K562 (cell line): ENCODE data around the gene INO80E. TPM values are rescaled to one million over a fixed set of nuclear protein-coding genes. Genes with fewer than 3 reads are reported as not detected.
A peak's percentile ranks its signal among the peaks of the same experiment; 100 is the strongest.

Experiments used
- BCL6 ChIP-seq: fragments of 250-450 bp; sonication (Bioruptor Pico); IDR thresholded peaks from 2 replicates; pipeline ENCODE4 v1.4.0; 2020
- EP300 ChIP-seq: IDR thresholded peaks from 2 replicates; pipeline ENCODE4 v1.6.1; 2012; ENCODE audit warnings: low read length, improper control_type of control experiment
- GABPB2 ChIP-seq: fragments of 250-450 bp; sonication (Bioruptor Pico); conservative IDR thresholded peaks from 2 replicates; pipeline ENCODE4 v1.5.1; 2021; ENCODE audit warnings: mild to moderate bottlenecking
- HDAC8 ChIP-seq: fragments of 450-650 bp; IDR thresholded peaks from 2 replicates; pipeline ENCODE4 v1.6.1; 2016; ENCODE audit warnings: mild to moderate bottlenecking, missing genetic modification characterization, moderate library complexity, missing compliant biosample characterization
- KAT8 ChIP-seq: fragments of 450-650 bp; IDR thresholded peaks from 2 replicates; pipeline ENCODE4 v1.6.1; 2016; ENCODE audit warnings: low read depth, mild to moderate bottlenecking
- MECOM ChIP-seq: fragments of 250-450 bp; sonication (Bioruptor Pico); IDR thresholded peaks from 2 replicates; pipeline ENCODE4 v1.8.0; 2022; ENCODE audit warnings: inconsistent platforms
- NCOA2 ChIP-seq, 2 experiments: fragments of 450-650 bp; IDR thresholded peaks; 2 replicates each; pipeline ENCODE4 v1.6.1; 2018; ENCODE audit warnings: mild to moderate bottlenecking in 2 of 2, moderate library complexity in 1 of 2; ENCODE audit not compliant: partially characterized antibody in 2 of 2
- NCOR1 ChIP-seq: fragments of 450-650 bp; IDR thresholded peaks from 2 replicates; pipeline ENCODE4 v1.6.1; 2016; ENCODE audit warnings: mild to moderate bottlenecking, moderate library complexity
- NR2F6 ChIP-seq: fragments of 450-650 bp; formaldehyde crosslinking; IDR thresholded peaks from 2 replicates; pipeline ENCODE4 v1.4.0; 2020; ENCODE audit warnings: mild to moderate bottlenecking
- RHOXF2B ChIP-seq: fragments of 250-450 bp; sonication (Bioruptor Pico); conservative IDR thresholded peaks from 2 replicates; pipeline ENCODE4 v1.5.1; 2021
- SMAD1 ChIP-seq: fragments of 150-350 bp; IDR thresholded peaks from 2 replicates; pipeline ENCODE4 v1.6.1; 2014; ENCODE audit warnings: low read length, low read depth; ENCODE audit not compliant: partially characterized antibody
- ZC3H4 ChIP-seq: sonication (generic); formaldehyde crosslinking; IDR thresholded peaks from 2 replicates; pipeline ENCODE4 v1.9.0; 2021; ENCODE audit warnings: missing genetic modification reagents, borderline replicate concordance
- ZNF384 ChIP-seq: IDR thresholded peaks from 2 replicates; pipeline ENCODE4 v1.6.1; 2012; ENCODE audit warnings: low read depth, low read length, improper control_type of control experiment
- ZNF764 ChIP-seq: fragments of 250-450 bp; sonication (Bioruptor Pico); IDR thresholded peaks from 2 replicates; pipeline ENCODE4 v1.4.0; 2020; ENCODE audit warnings: low read depth, mild to moderate bottlenecking, moderate library complexity
- ZNF778 ChIP-seq: fragments of 450-650 bp; formaldehyde crosslinking; IDR thresholded peaks from 2 replicates; pipeline ENCODE4 v1.4.0; 2020; ENCODE audit warnings: mild to moderate bottlenecking, moderate library complexity
- polyA plus RNA-seq, 8 experiments: library from polyadenylated mRNA; depleted of rRNA in 4 of 8; stranded (reverse) in 5 of 8; unstranded in 3 of 8; fragments of >200 nt; fragmentation: Nextera tagmentation in 2 of 8; fragmentation: Illumina TruSeq in 1 of 8; extraction: Ambion mirVana in 2 of 8; extraction: Trizol in 1 of 8; gene quantifications; 2 replicates each; pipeline versions ENCODE4 v1.2.1 to v1.2.3, GENCODE V29; 2011 to 2014; ENCODE audit warnings: inconsistent platforms in 1 of 8, missing spikeins in 1 of 8
- total RNA-seq, 7 experiments: library from RNA; depleted of rRNA in 6 of 7; stranded (reverse); fragments of >200 nt in 6 of 7; fragmentation: Illumina TruSeq in 2 of 7; extraction: Trizol in 2 of 7; gene quantifications; 2 replicates each; pipeline versions ENCODE4 v1.2.1 to v1.2.3, GENCODE V29; 2011 to 2021; ENCODE audit warnings: low replicate concordance in 1 of 7
- TF ChIP-seq, protein P1 (sequence below): fragments of 200-800 bp; sonication (Bioruptor generic); IDR thresholded peaks from 2 replicates; pipeline ENCODE4 v1.6.1; 2017; ENCODE audit warnings: missing genetic modification characterization, missing compliant biosample characterization
- TF ChIP-seq, protein P2 (sequence below): sonication (generic); formaldehyde crosslinking; IDR thresholded peaks from 2 replicates; pipeline ENCODE4 v1.8.1; 2023; ENCODE audit warnings: mild to moderate bottlenecking, missing genetic modification reagents
- TF ChIP-seq, protein P3 (sequence below), 2 experiments: fragments of 200-800 bp in 1 of 2; sonication (Bioruptor generic) in 1 of 2; sonication (generic) in 1 of 2; formaldehyde crosslinking in 1 of 2; IDR thresholded peaks in 1 of 2; conservative IDR thresholded peaks in 1 of 2; 2 replicates each; pipeline versions ENCODE4 v1.5.0 to v1.6.1; 2016 to 2020; ENCODE audit warnings: missing compliant biosample characterization in 1 of 2, missing genetic modification characterization in 1 of 2, missing genetic modification reagents in 1 of 2
- TF ChIP-seq, protein P4 (sequence below), 2 experiments: fragments of 150-350 bp in 1 of 2; IDR thresholded peaks; 2 replicates each; pipeline ENCODE4 v1.6.1; 2012 to 2016; ENCODE audit warnings: low read depth in 2 of 2, low read length in 2 of 2, mild to moderate bottlenecking in 1 of 2, moderate library complexity in 1 of 2

The INO80E gene
- total and polyA plus RNA-seq, 9 of the 15 experiments (the other 6 are each of a cell fraction or from before 2014, with no cell fraction given) = 0.31 to 102 (median 49.3) TPM

DNA sequence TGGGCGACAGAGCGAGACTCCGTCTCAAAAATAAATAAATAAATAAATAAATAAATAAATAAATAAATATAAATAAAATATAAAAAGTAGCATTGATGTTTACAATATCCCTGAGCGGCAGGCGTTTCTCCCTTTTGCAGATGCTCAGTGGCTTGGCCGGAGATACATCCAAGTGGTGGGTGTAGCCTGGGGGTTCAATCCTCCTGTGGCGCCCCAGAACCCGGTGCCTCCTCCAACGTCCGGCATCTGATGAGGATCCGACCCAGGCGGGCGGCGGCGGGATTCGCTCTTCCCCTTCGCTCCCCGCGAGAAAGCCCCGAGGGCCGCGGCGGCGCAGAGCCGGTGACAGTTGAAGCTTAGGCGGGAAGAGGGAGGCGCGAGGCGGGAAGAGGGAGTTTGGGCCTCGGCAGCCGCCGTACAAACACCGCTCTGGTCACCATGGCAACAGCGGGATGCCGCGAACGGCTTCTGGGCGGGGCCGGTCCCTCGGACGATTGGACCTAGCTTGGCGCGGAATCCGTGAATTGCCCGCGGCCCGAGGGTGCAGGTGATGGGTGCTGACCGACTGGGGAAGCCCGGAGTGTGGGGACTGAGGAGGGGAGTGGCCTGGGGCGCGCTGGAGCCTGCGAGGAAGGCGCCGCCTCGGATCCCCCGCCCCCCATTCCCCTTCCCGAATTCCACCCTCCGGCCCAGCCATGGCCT, 56.8 kb downstream of the INO80E start (continued):
- TF ChIP-seq, protein P1, sequence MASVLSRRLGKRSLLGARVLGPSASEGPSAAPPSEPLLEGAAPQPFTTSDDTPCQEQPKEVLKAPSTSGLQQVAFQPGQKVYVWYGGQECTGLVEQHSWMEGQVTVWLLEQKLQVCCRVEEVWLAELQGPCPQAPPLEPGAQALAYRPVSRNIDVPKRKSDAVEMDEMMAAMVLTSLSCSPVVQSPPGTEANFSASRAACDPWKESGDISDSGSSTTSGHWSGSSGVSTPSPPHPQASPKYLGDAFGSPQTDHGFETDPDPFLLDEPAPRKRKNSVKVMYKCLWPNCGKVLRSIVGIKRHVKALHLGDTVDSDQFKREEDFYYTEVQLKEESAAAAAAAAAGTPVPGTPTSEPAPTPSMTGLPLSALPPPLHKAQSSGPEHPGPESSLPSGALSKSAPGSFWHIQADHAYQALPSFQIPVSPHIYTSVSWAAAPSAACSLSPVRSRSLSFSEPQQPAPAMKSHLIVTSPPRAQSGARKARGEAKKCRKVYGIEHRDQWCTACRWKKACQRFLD (CRISPR knock-in tag) = peak; percentile 82; the same call in 1 of the 2 replicates
- TF ChIP-seq GABPB2 (CRISPR knock-in tag) = no peak
- TF ChIP-seq KAT8 = no peak
- no peak for TF ChIP-seq ZC3H4 (CRISPR knock-in tag)
- no peak for TF ChIP-seq BCL6 (CRISPR knock-in tag)
- no peak for TF ChIP-seq MECOM
- TF ChIP-seq RHOXF2B (CRISPR knock-in tag) = no peak
- no peak for TF ChIP-seq NCOA2 (IDR thresholded peaks at IDR 0.05; ENCODE audit: partially characterized antibody in 2 of 2)
- no peak for TF ChIP-seq HDAC8 (tag)
- no peak for TF ChIP-seq SMAD1
- TF ChIP-seq ZNF764 (CRISPR knock-in tag) = no peak
- TF ChIP-seq, protein P2, sequence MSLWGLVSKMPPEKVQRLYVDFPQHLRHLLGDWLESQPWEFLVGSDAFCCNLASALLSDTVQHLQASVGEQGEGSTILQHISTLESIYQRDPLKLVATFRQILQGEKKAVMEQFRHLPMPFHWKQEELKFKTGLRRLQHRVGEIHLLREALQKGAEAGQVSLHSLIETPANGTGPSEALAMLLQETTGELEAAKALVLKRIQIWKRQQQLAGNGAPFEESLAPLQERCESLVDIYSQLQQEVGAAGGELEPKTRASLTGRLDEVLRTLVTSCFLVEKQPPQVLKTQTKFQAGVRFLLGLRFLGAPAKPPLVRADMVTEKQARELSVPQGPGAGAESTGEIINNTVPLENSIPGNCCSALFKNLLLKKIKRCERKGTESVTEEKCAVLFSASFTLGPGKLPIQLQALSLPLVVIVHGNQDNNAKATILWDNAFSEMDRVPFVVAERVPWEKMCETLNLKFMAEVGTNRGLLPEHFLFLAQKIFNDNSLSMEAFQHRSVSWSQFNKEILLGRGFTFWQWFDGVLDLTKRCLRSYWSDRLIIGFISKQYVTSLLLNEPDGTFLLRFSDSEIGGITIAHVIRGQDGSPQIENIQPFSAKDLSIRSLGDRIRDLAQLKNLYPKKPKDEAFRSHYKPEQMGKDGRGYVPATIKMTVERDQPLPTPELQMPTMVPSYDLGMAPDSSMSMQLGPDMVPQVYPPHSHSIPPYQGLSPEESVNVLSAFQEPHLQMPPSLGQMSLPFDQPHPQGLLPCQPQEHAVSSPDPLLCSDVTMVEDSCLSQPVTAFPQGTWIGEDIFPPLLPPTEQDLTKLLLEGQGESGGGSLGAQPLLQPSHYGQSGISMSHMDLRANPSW (CRISPR knock-in tag) = 0 out of 2 replicates have a peak, but pooled peaks have one; percentile 50
- TF ChIP-seq, protein P3, sequence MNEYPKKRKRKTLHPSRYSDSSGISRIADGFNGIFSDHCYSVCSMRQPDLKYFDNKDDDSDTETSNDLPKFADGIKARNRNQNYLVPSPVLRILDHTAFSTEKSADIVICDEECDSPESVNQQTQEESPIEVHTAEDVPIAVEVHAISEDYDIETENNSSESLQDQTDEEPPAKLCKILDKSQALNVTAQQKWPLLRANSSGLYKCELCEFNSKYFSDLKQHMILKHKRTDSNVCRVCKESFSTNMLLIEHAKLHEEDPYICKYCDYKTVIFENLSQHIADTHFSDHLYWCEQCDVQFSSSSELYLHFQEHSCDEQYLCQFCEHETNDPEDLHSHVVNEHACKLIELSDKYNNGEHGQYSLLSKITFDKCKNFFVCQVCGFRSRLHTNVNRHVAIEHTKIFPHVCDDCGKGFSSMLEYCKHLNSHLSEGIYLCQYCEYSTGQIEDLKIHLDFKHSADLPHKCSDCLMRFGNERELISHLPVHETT (CRISPR knock-in tag; conservative IDR thresholded peaks at IDR 0.05 in 1 of 2, IDR thresholded peaks at IDR 0.05 in 1 of 2) = peak in 1 of 2 experiments; percentile 76; a peak in 2 of 4 replicates
- TF ChIP-seq ZNF778 (CRISPR knock-in tag) = no peak
- TF ChIP-seq, protein P4, sequence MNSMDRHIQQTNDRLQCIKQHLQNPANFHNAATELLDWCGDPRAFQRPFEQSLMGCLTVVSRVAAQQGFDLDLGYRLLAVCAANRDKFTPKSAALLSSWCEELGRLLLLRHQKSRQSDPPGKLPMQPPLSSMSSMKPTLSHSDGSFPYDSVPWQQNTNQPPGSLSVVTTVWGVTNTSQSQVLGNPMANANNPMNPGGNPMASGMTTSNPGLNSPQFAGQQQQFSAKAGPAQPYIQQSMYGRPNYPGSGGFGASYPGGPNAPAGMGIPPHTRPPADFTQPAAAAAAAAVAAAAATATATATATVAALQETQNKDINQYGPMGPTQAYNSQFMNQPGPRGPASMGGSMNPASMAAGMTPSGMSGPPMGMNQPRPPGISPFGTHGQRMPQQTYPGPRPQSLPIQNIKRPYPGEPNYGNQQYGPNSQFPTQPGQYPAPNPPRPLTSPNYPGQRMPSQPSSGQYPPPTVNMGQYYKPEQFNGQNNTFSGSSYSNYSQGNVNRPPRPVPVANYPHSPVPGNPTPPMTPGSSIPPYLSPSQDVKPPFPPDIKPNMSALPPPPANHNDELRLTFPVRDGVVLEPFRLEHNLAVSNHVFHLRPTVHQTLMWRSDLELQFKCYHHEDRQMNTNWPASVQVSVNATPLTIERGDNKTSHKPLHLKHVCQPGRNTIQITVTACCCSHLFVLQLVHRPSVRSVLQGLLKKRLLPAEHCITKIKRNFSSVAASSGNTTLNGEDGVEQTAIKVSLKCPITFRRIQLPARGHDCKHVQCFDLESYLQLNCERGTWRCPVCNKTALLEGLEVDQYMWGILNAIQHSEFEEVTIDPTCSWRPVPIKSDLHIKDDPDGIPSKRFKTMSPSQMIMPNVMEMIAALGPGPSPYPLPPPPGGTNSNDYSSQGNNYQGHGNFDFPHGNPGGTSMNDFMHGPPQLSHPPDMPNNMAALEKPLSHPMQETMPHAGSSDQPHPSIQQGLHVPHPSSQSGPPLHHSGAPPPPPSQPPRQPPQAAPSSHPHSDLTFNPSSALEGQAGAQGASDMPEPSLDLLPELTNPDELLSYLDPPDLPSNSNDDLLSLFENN (IDR thresholded peaks at IDR 0.05; ENCODE audit: low read depth in 2 of 2, low read length in 2 of 2) = no peak
- TF ChIP-seq NR2F6 (CRISPR knock-in tag) = no peak
- TF ChIP-seq ZNF384 = no peak
- peak; percentile 80 for TF ChIP-seq EP300
- TF ChIP-seq NCOR1 = no peak; the same call in 1 of the 2 replicates
